ENCODE results near the gene PTCSC3. TPM values are rescaled to one million over a fixed set of nuclear protein-coding genes. Genes with fewer than 3 reads are reported as not detected.

Gene PTCSC3
- total RNA-seq, 1 experiment from 2014 or later, result not detected

DNA sequence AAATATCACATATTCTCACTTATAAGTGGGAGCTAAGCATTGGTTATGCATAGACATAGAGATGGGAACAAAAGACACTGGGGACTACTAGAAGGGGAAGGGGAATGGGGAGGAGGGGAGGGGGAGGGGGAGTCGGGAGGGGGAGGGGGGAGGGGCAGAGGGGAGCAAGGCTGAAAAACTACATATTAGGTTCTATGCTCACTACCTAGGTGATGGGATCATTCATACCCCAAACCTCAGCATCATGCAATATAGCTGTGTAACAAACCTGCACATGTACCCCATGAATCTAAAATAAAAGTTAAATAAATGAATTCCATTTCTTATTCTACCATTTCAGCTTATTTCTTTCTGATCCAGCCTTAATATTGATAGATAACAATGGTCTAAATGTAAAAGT lies 21.9 kb upstream of the PTCSC3 start:
- ChIA-PET POLR2A (ENCODE audit: low non-redundant PET) (no interaction called here), CTCF (no interaction called here)
- H3K4me3 ChIP-seq (ENCODE audit: low read depth, low read length, poor library complexity, severe bottlenecking), result no peak overlapping the region
- H3K9me3 ChIP-seq (ENCODE audit: low read depth, low read length, poor library complexity, severe bottlenecking), result no peaks in the 10 kb centered on the region
- intact Hi-C loops (cut with micrococcal nuclease; ENCODE audit: unreplicated experiment), result no loop called here
- peaks cover 15% of the 10 kb centered on the region for H3K27me3 ChIP-seq (replicated peaks; ENCODE audit: insufficient read depth, low read depth, low read length, poor library complexity)
- H3K4me1 ChIP-seq (ENCODE audit: insufficient read depth, low read length, poor library complexity, severe bottlenecking), result no peaks in the 10 kb centered on the region
- BruUV-seq (replicated peaks), result no TSS peak
- no peak overlapping the region for H3K27ac ChIP-seq (ENCODE audit: low read depth, low read length, poor library complexity, severe bottlenecking)
- DNase-seq (ENCODE audit: low spot score), result no peak
- no peaks in the 10 kb centered on the region for H3K36me3 ChIP-seq (ENCODE audit: insufficient read depth, low read length, poor library complexity, severe bottlenecking)
- TF ChIP-seq, protein P1, sequence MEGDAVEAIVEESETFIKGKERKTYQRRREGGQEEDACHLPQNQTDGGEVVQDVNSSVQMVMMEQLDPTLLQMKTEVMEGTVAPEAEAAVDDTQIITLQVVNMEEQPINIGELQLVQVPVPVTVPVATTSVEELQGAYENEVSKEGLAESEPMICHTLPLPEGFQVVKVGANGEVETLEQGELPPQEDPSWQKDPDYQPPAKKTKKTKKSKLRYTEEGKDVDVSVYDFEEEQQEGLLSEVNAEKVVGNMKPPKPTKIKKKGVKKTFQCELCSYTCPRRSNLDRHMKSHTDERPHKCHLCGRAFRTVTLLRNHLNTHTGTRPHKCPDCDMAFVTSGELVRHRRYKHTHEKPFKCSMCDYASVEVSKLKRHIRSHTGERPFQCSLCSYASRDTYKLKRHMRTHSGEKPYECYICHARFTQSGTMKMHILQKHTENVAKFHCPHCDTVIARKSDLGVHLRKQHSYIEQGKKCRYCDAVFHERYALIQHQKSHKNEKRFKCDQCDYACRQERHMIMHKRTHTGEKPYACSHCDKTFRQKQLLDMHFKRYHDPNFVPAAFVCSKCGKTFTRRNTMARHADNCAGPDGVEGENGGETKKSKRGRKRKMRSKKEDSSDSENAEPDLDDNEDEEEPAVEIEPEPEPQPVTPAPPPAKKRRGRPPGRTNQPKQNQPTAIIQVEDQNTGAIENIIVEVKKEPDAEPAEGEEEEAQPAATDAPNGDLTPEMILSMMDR (conservative IDR thresholded peaks at IDR 0.05; ENCODE audit: low read depth, low read length), result no peak
- TF ChIP-seq EZH2 (IDR thresholded peaks at IDR 0.05; ENCODE audit: borderline replicate concordance, low read depth, low read length, poor library complexity, severe bottlenecking), result no peak

DNA sequence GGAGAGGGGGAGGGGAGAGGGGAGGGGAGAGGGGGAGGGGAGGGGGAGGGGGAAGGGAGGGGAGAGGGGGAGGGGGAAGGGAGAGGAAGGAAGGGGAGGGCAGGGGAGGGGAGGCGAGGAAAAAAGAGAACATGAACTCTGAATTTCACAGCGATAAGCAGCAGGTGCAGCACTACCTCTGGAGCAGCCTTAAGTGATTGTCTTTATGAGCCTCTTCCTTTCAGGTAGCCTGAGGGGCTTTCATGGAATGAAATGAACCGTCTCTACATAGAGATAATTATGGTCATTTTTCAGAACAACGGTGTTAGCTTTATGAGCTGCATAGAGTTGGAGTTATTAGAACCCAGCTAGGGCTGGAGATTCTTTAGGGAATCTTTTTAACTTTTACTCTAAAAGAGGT lies 18.1 kb upstream of the PTCSC3 start:
- Histone ChIP-seq H3K36me3 (ENCODE audit: insufficient read depth, low read length, poor library complexity, severe bottlenecking) (no peaks in the 10 kb centered on the region), H3K27me3 (replicated peaks; ENCODE audit: insufficient read depth, low read depth, low read length, poor library complexity) (peaks cover 31% of the 10 kb centered on the region), H3K4me3 (ENCODE audit: low read depth, low read length, poor library complexity, severe bottlenecking) (no peak overlapping the region), H3K9me3 (ENCODE audit: low read depth, low read length, poor library complexity, severe bottlenecking) (no peaks in the 10 kb centered on the region), H3K27ac (ENCODE audit: low read depth, low read length, poor library complexity, severe bottlenecking) (no peak overlapping the region), H3K4me1 (ENCODE audit: insufficient read depth, low read length, poor library complexity, severe bottlenecking) (no peaks in the 10 kb centered on the region)
- DNase-seq (ENCODE audit: low spot score), result no peak
- ChIA-PET POLR2A (ENCODE audit: low non-redundant PET) (no interaction called here), CTCF (no interaction called here)
- no peak for TF ChIP-seq EZH2 (IDR thresholded peaks at IDR 0.05; ENCODE audit: borderline replicate concordance, low read depth, low read length, poor library complexity, severe bottlenecking)
- TF ChIP-seq, protein P1 (conservative IDR thresholded peaks at IDR 0.05; ENCODE audit: low read depth, low read length), result no peak
- intact Hi-C loops (cut with micrococcal nuclease; ENCODE audit: unreplicated experiment), result no loop called here
- BruUV-seq (replicated peaks), result no TSS peak

DNA sequence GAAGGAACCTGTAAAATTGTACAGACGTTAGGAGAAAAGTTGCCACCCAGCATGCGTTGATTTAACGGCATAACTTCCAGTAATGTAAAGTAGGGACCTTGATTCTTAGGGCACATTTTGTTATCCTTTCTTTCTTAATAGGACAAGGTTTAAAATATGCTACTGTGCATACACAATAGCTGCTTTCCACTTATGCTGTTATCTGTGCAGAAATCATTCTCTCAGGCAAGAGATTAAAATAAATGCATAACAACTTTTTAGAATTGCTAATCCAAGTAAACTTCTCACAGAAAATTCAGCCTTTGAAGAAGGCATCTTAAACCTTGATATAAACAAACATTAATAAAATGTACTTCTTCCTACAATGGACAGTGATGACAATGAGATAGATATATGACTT lies 16.0 kb upstream of the PTCSC3 start:
- POLR2A ChIA-PET (ENCODE audit: low non-redundant PET), result no interaction called here
- no peak for DNase-seq (ENCODE audit: low spot score)
- no TSS peak for BruUV-seq (replicated peaks)
- no peak for TF ChIP-seq EZH2 (IDR thresholded peaks at IDR 0.05; ENCODE audit: borderline replicate concordance, low read depth, low read length, poor library complexity, severe bottlenecking)
- TF ChIP-seq, protein P1 (conservative IDR thresholded peaks at IDR 0.05; ENCODE audit: low read depth, low read length), result no peak
- Histone ChIP-seq H3K27ac (ENCODE audit: low read depth, low read length, poor library complexity, severe bottlenecking) (no peak overlapping the region), H3K36me3 (ENCODE audit: insufficient read depth, low read length, poor library complexity, severe bottlenecking) (no peaks in the 10 kb centered on the region), H3K4me3 (ENCODE audit: low read depth, low read length, poor library complexity, severe bottlenecking) (no peak overlapping the region), H3K27me3 (replicated peaks; ENCODE audit: insufficient read depth, low read depth, low read length, poor library complexity) (peaks cover 30% of the 10 kb centered on the region), H3K4me1 (ENCODE audit: insufficient read depth, low read length, poor library complexity, severe bottlenecking) (no peaks in the 10 kb centered on the region), H3K9me3 (ENCODE audit: low read depth, low read length, poor library complexity, severe bottlenecking) (no peaks in the 10 kb centered on the region)
- CTCF ChIA-PET, result no interaction called here
- intact Hi-C loops (cut with micrococcal nuclease; ENCODE audit: unreplicated experiment), result no loop called here

Data from A673 (cell line).